Breast epithelium (tissue), 4 donors: ENCODE measurements around the gene NCKAP5. TPM values are rescaled to one million over a fixed set of nuclear protein-coding genes. Genes with fewer than 3 reads are reported as not detected.

Experiments
- DNase-seq, 2 donors: peaks; one replicate each; pipeline ENCODE4 v3.0.0-alpha.2; 2019; ENCODE audit warnings: low spot score in 2 of 2
- H3K27ac ChIP-seq, 2 donors: fragments of 200-600 bp; sonication (generic) in 1 of 2; one replicate each; pipeline ENCODE4 v1.5.1; 2016 to 2019; ENCODE audit warnings: mild to moderate bottlenecking in 1 of 2
- H3K27me3 ChIP-seq, 2 donors: fragments of 200-600 bp; sonication (generic) in 1 of 2; one replicate each; pipeline versions ENCODE4 v1.5.1 to v1.6.0; 2017 to 2019; ENCODE audit warnings: control low read depth in 1 of 2, mild to moderate bottlenecking in 1 of 2
- H3K36me3 ChIP-seq: fragments of 200-600 bp; one replicate; pipeline ENCODE4 v1.5.1; 2019
- H3K4me1 ChIP-seq, 2 donors: fragments of 200-600 bp; sonication (generic); one replicate each; pipeline ENCODE4 v1.5.1; 2016 to 2019; ENCODE audit warnings: control low read depth in 1 of 2
- H3K4me3 ChIP-seq, 3 donors: fragments of 200-600 bp; sonication (generic); 1 replicate in 2 of 3; 2 replicates in 1 of 3; pipeline ENCODE4 v1.5.1; 2016 to 2019; ENCODE audit warnings: mild to moderate bottlenecking in 3 of 3, moderate library complexity in 2 of 3
- H3K9me3 ChIP-seq, 2 donors: fragments of 200-600 bp; sonication (generic) in 1 of 2; one replicate each; pipeline ENCODE4 v1.5.1; 2016 to 2019; ENCODE audit warnings: control low read depth in 1 of 2
- POLR2A ChIP-seq: fragments of 450-650 bp; IDR thresholded peaks from one replicate; pipeline ENCODE4 v1.6.1; 2016; ENCODE audit warnings: antibody characterized with exemption, mild to moderate bottlenecking, moderate library complexity
- POLR2AphosphoS5 ChIP-seq, 3 donors: sonication (generic); formaldehyde crosslinking; IDR thresholded peaks; one replicate each; pipeline ENCODE4 v1.6.1; 2017; ENCODE audit warnings: antibody characterized with exemption in 3 of 3
- intact Hi-C: fragments of 100-400 bp; cut with DNase I; formaldehyde crosslinking; loops from one replicate; pipeline ENCODE4 v1.15.1; 2023; ENCODE audit warnings: low total_unique reads
- total RNA-seq, 3 donors: library from RNA; depleted of rRNA; stranded (reverse); fragments of >200 nt; gene quantifications; one replicate each; pipeline ENCODE4 v1.1.0, GENCODE V29; 2016
- TF ChIP-seq, protein P1 (sequence below), 3 donors: fragments of 450-650 bp; IDR thresholded peaks; one replicate each; pipeline ENCODE4 v1.5.1; 2016 to 2017; ENCODE audit warnings: antibody characterized with exemption in 3 of 3, mild to moderate bottlenecking in 3 of 3, moderate library complexity in 3 of 3

NCKAP5 gene
- total RNA-seq, 3 donors from 2014 or later = 1.1 to 10.5 (median 6.1) TPM

DNA sequence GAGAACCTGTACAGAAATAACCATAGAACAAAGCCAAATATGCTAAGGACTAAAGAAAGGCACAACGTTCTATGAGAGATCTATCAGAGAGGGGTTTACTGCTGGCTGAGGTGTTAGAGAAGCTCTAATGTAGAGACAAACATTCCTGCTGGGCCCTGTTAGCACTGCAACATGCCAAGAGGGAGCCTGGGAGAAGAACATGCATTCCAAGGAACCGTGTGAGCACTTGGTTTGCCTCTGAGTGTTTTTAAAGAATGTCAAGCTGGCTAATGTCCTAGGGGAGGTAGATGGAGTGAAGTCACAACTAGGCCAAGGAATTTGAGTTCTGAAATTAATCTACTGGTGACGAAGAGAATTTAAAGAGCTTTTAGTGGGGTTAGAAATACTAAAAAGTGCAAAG is 514.0 kb downstream of the NCKAP5 start:
- H3K9me3 ChIP-seq = no peaks in the 10 kb centered on the region
- no peak overlapping the region for H3K4me3 ChIP-seq
- TF ChIP-seq, protein P1, sequence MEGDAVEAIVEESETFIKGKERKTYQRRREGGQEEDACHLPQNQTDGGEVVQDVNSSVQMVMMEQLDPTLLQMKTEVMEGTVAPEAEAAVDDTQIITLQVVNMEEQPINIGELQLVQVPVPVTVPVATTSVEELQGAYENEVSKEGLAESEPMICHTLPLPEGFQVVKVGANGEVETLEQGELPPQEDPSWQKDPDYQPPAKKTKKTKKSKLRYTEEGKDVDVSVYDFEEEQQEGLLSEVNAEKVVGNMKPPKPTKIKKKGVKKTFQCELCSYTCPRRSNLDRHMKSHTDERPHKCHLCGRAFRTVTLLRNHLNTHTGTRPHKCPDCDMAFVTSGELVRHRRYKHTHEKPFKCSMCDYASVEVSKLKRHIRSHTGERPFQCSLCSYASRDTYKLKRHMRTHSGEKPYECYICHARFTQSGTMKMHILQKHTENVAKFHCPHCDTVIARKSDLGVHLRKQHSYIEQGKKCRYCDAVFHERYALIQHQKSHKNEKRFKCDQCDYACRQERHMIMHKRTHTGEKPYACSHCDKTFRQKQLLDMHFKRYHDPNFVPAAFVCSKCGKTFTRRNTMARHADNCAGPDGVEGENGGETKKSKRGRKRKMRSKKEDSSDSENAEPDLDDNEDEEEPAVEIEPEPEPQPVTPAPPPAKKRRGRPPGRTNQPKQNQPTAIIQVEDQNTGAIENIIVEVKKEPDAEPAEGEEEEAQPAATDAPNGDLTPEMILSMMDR (IDR thresholded peaks at IDR 0.05) = no peak
- intact Hi-C loops = no loop called here
- no peaks in the 10 kb centered on the region for H3K4me1 ChIP-seq
- no peaks in the 10 kb centered on the region for H3K27me3 ChIP-seq
- no peaks in the 10 kb centered on the region for H3K36me3 ChIP-seq
- H3K27ac ChIP-seq = peak overlapping the region in 1 of 2 donors; percentile 25
- DNase-seq = no peak

GRCh38 chr2:133053541-133053940 is 514.7 kb downstream of the NCKAP5 start:
- no peaks in the 10 kb centered on the region for H3K36me3 ChIP-seq
- no peak for DNase-seq
- H3K4me3 ChIP-seq = no peak overlapping the region
- no peaks in the 10 kb centered on the region for H3K27me3 ChIP-seq
- no peaks in the 10 kb centered on the region for H3K9me3 ChIP-seq
- no peaks in the 10 kb centered on the region for H3K4me1 ChIP-seq
- intact Hi-C loops = no loop called here
- TF ChIP-seq, protein P1 (IDR thresholded peaks at IDR 0.05) = no peak
- no peak for TF ChIP-seq POLR2A
- no peak for TF ChIP-seq POLR2AphosphoS5 (IDR thresholded peaks at IDR 0.05)
- no peak overlapping the region for H3K27ac ChIP-seq

DNA sequence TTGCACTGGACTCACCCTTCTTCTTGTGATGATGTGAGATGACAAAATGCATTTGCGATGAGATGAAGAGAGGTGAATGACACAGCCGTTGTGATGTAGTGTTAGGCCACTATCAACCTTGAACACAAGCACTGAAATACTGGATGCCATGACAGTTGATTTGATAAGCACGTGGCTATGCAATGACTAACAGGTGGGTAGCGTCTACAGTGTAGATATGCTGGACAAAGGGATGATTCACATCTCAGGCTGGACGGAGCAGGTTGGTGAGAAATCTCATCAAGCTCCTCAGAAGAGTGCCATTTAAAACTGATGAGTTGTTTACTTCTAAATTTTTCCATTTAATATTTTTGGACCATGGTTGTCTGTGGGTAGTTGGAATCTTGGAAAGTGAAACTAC is 522.5 kb downstream of the NCKAP5 start:
- Histone ChIP-seq H3K27ac (no peak overlapping the region), H3K4me1 (no peaks in the 10 kb centered on the region), H3K27me3 (no peaks in the 10 kb centered on the region), H3K9me3 (no peaks in the 10 kb centered on the region), H3K36me3 (no peaks in the 10 kb centered on the region), H3K4me3 (no peak overlapping the region)
- intact Hi-C loops = no loop called here
- DNase-seq = no peak
- TF ChIP-seq POLR2A (no peak), POLR2AphosphoS5 (IDR thresholded peaks at IDR 0.05) (no peak)
- TF ChIP-seq, protein P1 (IDR thresholded peaks at IDR 0.05) = no peak

DNA sequence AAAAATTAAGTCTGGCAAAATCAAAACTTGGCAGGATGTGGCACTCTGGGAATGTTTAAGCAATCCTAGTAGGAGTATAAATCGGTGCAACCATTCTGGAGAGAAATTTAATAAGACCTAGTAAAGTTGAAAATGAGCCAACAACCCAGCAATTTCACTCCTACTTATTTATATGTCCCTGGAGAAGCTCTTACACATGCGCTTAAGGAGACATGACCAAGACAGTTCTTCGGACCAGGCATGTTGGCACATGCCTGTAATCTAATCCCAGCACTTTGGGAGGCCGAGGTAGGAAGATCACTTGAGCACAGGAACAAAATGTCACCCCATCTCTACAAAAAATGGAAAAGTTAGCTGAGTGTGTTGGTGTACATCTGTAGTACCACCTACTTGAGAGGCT is 523.7 kb downstream of the NCKAP5 start:
- Histone ChIP-seq H3K4me1 (no peaks in the 10 kb centered on the region), H3K9me3 (no peaks in the 10 kb centered on the region), H3K4me3 (no peak overlapping the region), H3K27me3 (no peaks in the 10 kb centered on the region), H3K36me3 (no peaks in the 10 kb centered on the region), H3K27ac (no peak overlapping the region)
- TF ChIP-seq, protein P1 (IDR thresholded peaks at IDR 0.05) = no peak
- TF ChIP-seq POLR2A (no peak), POLR2AphosphoS5 (IDR thresholded peaks at IDR 0.05) (no peak)
- no peak for DNase-seq
- intact Hi-C loops = no loop called here

DNA sequence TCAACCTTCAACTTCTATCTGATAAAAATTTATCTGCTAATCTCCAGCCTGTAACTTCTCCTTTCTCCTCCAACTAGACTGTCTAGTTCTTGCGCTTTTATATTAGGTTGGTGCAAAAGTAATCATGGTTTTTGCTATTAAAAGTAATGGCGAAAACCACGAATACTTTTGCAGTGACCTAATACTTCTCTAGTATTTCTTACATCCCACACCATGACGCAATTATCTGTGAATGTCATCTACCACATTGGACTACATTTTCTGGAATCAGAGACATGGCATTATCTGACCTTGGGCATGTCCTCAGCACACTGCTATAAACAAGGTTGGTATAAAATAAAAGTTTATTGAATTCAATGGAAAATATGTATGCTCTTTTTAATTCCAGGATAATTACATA is 528.1 kb downstream of the NCKAP5 start:
- DNase-seq = no peak
- TF ChIP-seq POLR2A (no peak), POLR2AphosphoS5 (IDR thresholded peaks at IDR 0.05) (no peak)
- TF ChIP-seq, protein P1 (IDR thresholded peaks at IDR 0.05) = no peak
- H3K36me3 ChIP-seq = no peaks in the 10 kb centered on the region
- peaks cover 0 to 13% of the 10 kb centered on the region in 2 donors for H3K9me3 ChIP-seq
- no peak overlapping the region for H3K27ac ChIP-seq
- intact Hi-C loops = no loop called here
- H3K27me3 ChIP-seq = no peaks in the 10 kb centered on the region
- H3K4me3 ChIP-seq = no peak overlapping the region
- H3K4me1 ChIP-seq = no peaks in the 10 kb centered on the region
